COLO668 (cell line): ENCODE data around the gene DNAJC4.

Experiments
- DNase-seq: peaks from one replicate; lab custom pipeline; 2025; ENCODE audit not compliant: unreplicated experiment; lab: John Stamatoyannopoulos, UW

The DNAJC4 gene

GRCh38 chr11:64227405-64227956, 2.9 kb upstream of the DNAJC4 start:
- no peak for DNase-seq

GRCh38 chr11:64229090-64229743, 1.1 kb upstream of the DNAJC4 start:
- no peak for DNase-seq

- DNase-seq = no peak
Observed at GRCh38 chr11:64229744-64230170, 591 bp upstream of the DNAJC4 start.

- DNase-seq = no peak
Observed at GRCh38 chr11:64230985-64231365, 627 bp downstream of the DNAJC4 start.

GRCh38 chr11:64231546-64231945, 1.2 kb downstream of the DNAJC4 start:
- DNase-seq = no peak

GRCh38 chr11:64232182-64232966, 2.0 kb downstream of the DNAJC4 start:
- no peak for DNase-seq

GRCh38 chr11:64232967-64233315, 2.6 kb downstream of the DNAJC4 start:
- no peak for DNase-seq

GRCh38 chr11:64233913-64234586, 3.7 kb downstream of the DNAJC4 start, which contains the start of gene VEGFB:
VEGFB (plus strand) TSS chr11:64234584; CDS start chr11:64234834, 250 bp downstream.
- DNase-seq = peak; percentile 77

GRCh38 chr11:64234647-64235379, 4.5 kb downstream of the DNAJC4 start:
- DNase-seq = peak; percentile 84

GRCh38 chr11:64235437-64236161, 5.3 kb downstream of the DNAJC4 start:
- DNase-seq = peak; percentile 67

GRCh38 chr11:64237484-64237951, 7.2 kb downstream of the DNAJC4 start:
- DNase-seq = peak; percentile 96

- DNase-seq = peak; percentile 66
Observed at GRCh38 chr11:64238076-64238475, 7.7 kb downstream of the DNAJC4 start.

GRCh38 chr11:64238999-64239398, 8.7 kb downstream of the DNAJC4 start:
- no peak for DNase-seq

GRCh38 chr11:64239662-64240434, 9.5 kb downstream of the DNAJC4 start:
- DNase-seq = peak; percentile 80

- peak; percentile 99 for DNase-seq
Observed at GRCh38 chr11:64240435-64241240, 10.3 kb downstream of the DNAJC4 start, which contains the start of gene FKBP2. FKBP2 (plus strand) TSS chr11:64241095; CDS start chr11:64242388, 1,293 bp downstream.

- DNase-seq = peak; percentile 99
Observed at GRCh38 chr11:64241241-64241490, 10.8 kb downstream of the DNAJC4 start.

GRCh38 chr11:64241491-64242374, 11.4 kb downstream of the DNAJC4 start:
- DNase-seq = peak; percentile 56
